ENCODE results near the gene MYO5A. TPM values are rescaled to one million over a fixed set of nuclear protein-coding genes. Genes with fewer than 3 reads are reported as not detected.

MYO5A gene
- polyA plus RNA-seq, 1 donor (not counting 4 experiments of a cell fraction or from before 2014, with no cell fraction given) = 53.8 TPM

DNA sequence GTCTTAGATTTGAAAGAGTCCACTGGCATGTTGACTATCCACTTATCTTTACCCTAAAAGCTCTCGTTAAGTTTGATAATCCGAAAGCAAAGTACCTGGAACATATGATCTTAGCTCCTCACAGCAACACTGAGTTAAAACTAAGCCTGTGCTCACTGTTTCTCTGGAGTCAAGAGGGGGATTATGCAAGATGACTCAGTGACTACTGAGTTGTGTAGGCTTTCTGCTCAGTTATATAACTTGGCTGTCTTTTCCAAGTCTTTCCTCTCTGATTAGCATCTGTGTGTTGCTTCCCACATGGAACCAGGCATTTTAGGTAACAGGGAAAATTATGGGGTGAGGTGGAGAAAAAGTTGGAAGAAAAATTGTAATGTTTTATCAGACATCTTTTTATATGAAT, 201.9 kb downstream of the MYO5A start:
- Histone ChIP-seq H3K36me3 (ENCODE audit: control insufficient read depth in 2 of 2, extremely low read depth in 1 of 2, insufficient read depth in 2 of 2, low read length in 2 of 2) (peaks cover 0 to 23% of the 10 kb centered on the region in 2 experiments), H4K20me1 (ENCODE audit: control insufficient read depth, extremely low read depth, insufficient read depth, low read length) (no peaks in the 10 kb centered on the region), H3K9me1 (ENCODE audit: control insufficient read depth, extremely low read depth, insufficient read depth, low read length) (no peaks in the 10 kb centered on the region), H3K4me1 (ENCODE audit: control insufficient read depth, extremely low read depth, insufficient read depth, low read length) (peaks cover 3% of the 10 kb centered on the region), H3K79me2 (ENCODE audit: control insufficient read depth, insufficient read depth, low read length) (no peaks in the 10 kb centered on the region), H3K27me3 (ENCODE audit: control insufficient read depth, extremely low read depth, insufficient read depth, low read length) (no peaks in the 10 kb centered on the region), H3K9me3 (ENCODE audit: control insufficient read depth, low read depth, low read length) (no peaks in the 10 kb centered on the region), H3K9ac (ENCODE audit: control insufficient read depth, extremely low read depth, insufficient read depth, low read length) (no peak overlapping the region), H3K27ac (ENCODE audit: control insufficient read depth, insufficient read depth, low read length) (no peak overlapping the region), H3K4me2 (ENCODE audit: control insufficient read depth, extremely low read depth, insufficient read depth, low read depth, low read length) (no peak overlapping the region), H3K4me3 (ENCODE audit: control insufficient read depth in 2 of 3, extremely low read depth in 1 of 3, insufficient read depth in 2 of 3, low read depth in 1 of 3, low read length in 3 of 3) (no peak overlapping the region), H2AFZ (ENCODE audit: control insufficient read depth, low read length) (no peak overlapping the region)
- FAIRE-seq (no peak), DNase-seq (ENCODE audit: low read depth, low spot score) (no peak)
- TF ChIP-seq, protein P1, sequence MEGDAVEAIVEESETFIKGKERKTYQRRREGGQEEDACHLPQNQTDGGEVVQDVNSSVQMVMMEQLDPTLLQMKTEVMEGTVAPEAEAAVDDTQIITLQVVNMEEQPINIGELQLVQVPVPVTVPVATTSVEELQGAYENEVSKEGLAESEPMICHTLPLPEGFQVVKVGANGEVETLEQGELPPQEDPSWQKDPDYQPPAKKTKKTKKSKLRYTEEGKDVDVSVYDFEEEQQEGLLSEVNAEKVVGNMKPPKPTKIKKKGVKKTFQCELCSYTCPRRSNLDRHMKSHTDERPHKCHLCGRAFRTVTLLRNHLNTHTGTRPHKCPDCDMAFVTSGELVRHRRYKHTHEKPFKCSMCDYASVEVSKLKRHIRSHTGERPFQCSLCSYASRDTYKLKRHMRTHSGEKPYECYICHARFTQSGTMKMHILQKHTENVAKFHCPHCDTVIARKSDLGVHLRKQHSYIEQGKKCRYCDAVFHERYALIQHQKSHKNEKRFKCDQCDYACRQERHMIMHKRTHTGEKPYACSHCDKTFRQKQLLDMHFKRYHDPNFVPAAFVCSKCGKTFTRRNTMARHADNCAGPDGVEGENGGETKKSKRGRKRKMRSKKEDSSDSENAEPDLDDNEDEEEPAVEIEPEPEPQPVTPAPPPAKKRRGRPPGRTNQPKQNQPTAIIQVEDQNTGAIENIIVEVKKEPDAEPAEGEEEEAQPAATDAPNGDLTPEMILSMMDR (optimal IDR thresholded peaks at IDR 0.05 in 1 of 3, IDR thresholded peaks at IDR 0.05 in 1 of 3, conservative IDR thresholded peaks at IDR 0.05 in 1 of 3; ENCODE audit: extremely low read depth in 1 of 3, insufficient read depth in 2 of 3, low read length in 3 of 3) = no peak
- TF ChIP-seq EZH2 (IDR thresholded peaks at IDR 0.05; ENCODE audit: low read length) = no peak
- dilution Hi-C loops (cut with MboI; ENCODE audit: extremely low pct_ligation_motif_present, low sequenced_read_pairs) = no loop called here

DNA sequence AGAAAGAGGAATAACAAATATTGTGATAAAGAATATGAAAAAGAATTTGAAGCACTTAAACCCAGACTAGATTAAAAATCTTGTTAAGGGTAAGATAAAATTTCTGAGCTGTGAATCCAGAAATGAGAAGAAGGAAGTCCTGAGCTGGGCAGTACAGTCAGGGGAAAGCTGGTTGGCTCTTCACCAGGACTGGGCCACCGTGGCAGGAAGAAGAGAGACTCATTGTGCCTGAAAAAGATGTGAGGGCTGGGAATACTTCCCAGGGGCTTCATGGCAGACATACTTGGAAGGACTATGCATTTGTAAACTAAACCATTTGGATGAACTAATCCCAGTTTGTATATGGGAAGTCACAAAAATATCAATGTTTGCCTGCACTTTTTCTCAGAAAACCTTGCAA, 204.6 kb downstream of the MYO5A start:
- H3K9me3 ChIP-seq (ENCODE audit: control insufficient read depth, low read depth, low read length) = no peaks in the 10 kb centered on the region
- no peak overlapping the region for H2AFZ ChIP-seq (ENCODE audit: control insufficient read depth, low read length)
- no peaks in the 10 kb centered on the region for H3K9me1 ChIP-seq (ENCODE audit: control insufficient read depth, extremely low read depth, insufficient read depth, low read length)
- DNase-seq (ENCODE audit: low read depth, low spot score) = no peak
- TF ChIP-seq EZH2 (IDR thresholded peaks at IDR 0.05; ENCODE audit: low read length) = no peak
- TF ChIP-seq, protein P1 (optimal IDR thresholded peaks at IDR 0.05 in 1 of 3, IDR thresholded peaks at IDR 0.05 in 1 of 3, conservative IDR thresholded peaks at IDR 0.05 in 1 of 3; ENCODE audit: extremely low read depth in 1 of 3, insufficient read depth in 2 of 3, low read length in 3 of 3) = no peak
- no peak overlapping the region for H3K27ac ChIP-seq (ENCODE audit: control insufficient read depth, insufficient read depth, low read length)
- no peak overlapping the region for H3K9ac ChIP-seq (ENCODE audit: control insufficient read depth, extremely low read depth, insufficient read depth, low read length)
- no peaks in the 10 kb centered on the region for H3K27me3 ChIP-seq (ENCODE audit: control insufficient read depth, extremely low read depth, insufficient read depth, low read length)
- peaks cover 12 to 35% of the 10 kb centered on the region in 2 experiments for H3K36me3 ChIP-seq (ENCODE audit: control insufficient read depth in 2 of 2, extremely low read depth in 1 of 2, insufficient read depth in 2 of 2, low read length in 2 of 2)
- H4K20me1 ChIP-seq (ENCODE audit: control insufficient read depth, extremely low read depth, insufficient read depth, low read length) = no peaks in the 10 kb centered on the region
- dilution Hi-C loops (cut with MboI; ENCODE audit: extremely low pct_ligation_motif_present, low sequenced_read_pairs) = no loop called here
- no peak for FAIRE-seq
- no peaks in the 10 kb centered on the region for H3K79me2 ChIP-seq (ENCODE audit: control insufficient read depth, insufficient read depth, low read length)
- no peak overlapping the region for H3K4me3 ChIP-seq (ENCODE audit: control insufficient read depth in 2 of 3, extremely low read depth in 1 of 3, insufficient read depth in 2 of 3, low read depth in 1 of 3, low read length in 3 of 3)
- no peak overlapping the region for H3K4me2 ChIP-seq (ENCODE audit: control insufficient read depth, extremely low read depth, insufficient read depth, low read depth, low read length)
- H3K4me1 ChIP-seq (ENCODE audit: control insufficient read depth, extremely low read depth, insufficient read depth, low read length) = no peaks in the 10 kb centered on the region
